HG03135 (cell line): ENCODE results near the gene GALNT9.
"Not testable (repeated sequence)": the region's sequence is repeated elsewhere in the genome, so short reads cannot be mapped to it uniquely, and the experiment has no call there.

ENCODE experiments used
- ATAC-seq: cut with Tn5 transposase; IDR thresholded peaks from one replicate; pipeline ENCODE4 v1.9.1; 2021; ENCODE audit warnings: mild to moderate bottlenecking, moderate library complexity; ENCODE audit not compliant: unreplicated experiment

Gene GALNT9

GRCh38 chr12:132267873-132268272 is 61.5 kb downstream of the GALNT9 start:
- ATAC-seq = no peak

DNA sequence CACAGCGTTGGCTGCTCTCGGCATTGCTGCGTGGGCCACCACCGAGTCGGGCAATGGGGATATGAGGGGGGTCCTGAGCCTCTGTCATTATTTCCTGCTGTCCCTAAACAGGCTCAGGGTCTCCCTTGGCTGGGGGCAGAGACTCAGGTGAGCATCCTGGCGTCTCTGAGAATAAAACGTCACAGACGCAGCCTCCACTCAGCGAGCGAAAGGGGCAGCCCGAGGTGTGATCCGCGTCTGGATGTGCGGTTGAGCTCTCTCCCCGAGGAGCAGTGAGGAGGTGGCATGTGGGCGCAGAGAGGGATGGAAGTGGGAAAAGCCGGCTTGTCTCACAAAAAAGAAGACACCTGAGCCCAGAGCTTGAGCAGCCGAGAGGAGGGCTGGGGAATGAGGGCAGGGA is 62.6 kb downstream of the GALNT9 start:
- ATAC-seq = no peak

- no peak for ATAC-seq
Observed at GRCh38 chr12:132266370-132266769, 63.0 kb downstream of the GALNT9 start.

DNA sequence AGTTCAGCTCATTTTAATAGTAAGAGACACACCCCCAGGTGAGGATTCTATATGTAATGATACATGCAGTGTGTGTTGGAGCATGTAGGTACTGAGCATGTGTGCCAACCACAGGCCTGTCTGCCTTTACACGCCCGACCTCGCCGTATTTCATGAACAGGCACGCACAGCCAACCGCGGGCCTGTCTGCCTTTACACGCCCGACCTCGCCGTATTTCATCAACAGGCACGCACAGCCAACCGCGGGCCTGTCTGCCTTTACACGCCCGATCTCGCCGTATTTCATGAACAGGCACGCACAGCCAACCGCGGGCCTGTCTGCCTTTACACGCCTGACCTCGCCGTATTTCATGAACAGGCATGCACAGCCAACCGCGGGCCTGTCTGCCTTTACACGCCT is 63.6 kb downstream of the GALNT9 start:
- ATAC-seq = not testable (repeated sequence)

GRCh38 chr12:132265056-132265800 is 64.2 kb downstream of the GALNT9 start:
- no peak for ATAC-seq

GRCh38 chr12:132264086-132265010 is 65.0 kb downstream of the GALNT9 start:
- ATAC-seq = no peak

DNA sequence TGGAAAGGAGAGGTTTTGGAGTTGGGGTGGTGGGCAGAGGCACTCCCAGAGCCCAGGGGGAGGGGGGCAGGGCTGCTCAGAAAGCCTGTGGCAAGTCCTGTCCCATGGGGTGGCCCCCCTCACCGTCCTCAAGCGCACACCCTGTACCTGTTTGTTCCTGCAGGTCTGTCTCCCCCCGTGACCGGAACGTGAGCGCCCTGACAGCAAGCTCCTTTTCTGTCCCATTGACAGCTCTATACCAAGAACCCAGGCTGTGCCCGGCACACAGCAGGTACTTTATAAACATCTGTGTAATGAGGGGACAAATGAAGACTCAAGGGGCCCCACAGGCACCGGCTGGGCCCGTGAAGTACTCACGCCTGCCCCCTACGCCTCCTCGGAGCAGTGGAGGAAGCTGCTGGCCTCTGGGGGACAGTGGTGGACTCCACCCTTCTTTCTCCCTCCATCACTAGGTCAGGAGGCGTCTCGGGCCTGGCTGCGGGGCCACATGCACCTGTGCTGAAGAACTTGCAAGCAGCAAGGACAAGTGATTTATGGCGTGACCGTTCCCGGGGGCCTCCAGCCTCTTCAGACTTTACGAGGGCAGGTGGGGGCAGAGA is 65.8 kb downstream of the GALNT9 start:
- no peak for ATAC-seq

GRCh38 chr12:132263061-132263360 is 66.4 kb downstream of the GALNT9 start:
- ATAC-seq = no peak

- ATAC-seq = no peak
Observed at GRCh38 chr12:132262256-132263060, 66.9 kb downstream of the GALNT9 start.

DNA sequence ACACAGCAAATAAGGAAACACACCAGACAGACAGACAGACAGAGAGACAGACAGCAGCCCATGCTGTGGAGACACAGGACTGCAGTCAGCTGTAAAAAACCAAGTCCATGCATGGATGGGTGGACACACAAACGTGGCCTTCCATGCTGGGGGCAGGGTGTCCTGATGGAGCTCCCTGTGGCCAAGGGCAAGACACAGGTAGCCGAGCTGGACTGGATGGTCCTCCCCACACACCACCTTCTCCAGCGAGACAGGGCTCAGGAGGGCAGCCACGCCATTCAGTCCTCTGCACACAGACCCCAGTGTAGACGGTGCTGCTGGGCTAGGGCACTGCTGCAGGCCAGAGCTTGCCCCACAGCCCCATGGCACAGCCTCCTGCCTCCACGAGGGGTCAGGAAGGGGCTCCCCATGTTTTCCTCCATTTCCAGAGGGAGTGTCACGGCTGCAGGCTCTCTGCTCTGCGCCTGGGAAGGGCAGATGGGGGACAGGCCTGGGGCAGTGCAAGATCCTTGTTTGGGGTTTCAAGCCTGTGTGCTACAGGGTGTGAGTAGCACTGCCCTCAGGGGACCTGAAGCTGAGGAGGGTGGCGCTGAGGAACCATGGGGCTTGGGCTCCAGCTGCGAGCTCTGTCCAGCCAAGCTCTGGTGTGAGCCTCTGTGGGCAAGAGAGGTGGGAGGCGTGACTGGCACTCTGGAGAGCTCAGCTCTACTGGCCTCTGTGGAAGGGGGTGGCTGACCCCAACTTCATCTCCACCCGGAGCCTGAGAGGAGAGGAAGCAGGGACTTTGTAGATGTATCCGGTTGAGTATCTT is 67.9 kb downstream of the GALNT9 start:
- no peak for ATAC-seq

- no peak for ATAC-seq
Observed at GRCh38 chr12:132260721-132261120, 68.7 kb downstream of the GALNT9 start.

DNA sequence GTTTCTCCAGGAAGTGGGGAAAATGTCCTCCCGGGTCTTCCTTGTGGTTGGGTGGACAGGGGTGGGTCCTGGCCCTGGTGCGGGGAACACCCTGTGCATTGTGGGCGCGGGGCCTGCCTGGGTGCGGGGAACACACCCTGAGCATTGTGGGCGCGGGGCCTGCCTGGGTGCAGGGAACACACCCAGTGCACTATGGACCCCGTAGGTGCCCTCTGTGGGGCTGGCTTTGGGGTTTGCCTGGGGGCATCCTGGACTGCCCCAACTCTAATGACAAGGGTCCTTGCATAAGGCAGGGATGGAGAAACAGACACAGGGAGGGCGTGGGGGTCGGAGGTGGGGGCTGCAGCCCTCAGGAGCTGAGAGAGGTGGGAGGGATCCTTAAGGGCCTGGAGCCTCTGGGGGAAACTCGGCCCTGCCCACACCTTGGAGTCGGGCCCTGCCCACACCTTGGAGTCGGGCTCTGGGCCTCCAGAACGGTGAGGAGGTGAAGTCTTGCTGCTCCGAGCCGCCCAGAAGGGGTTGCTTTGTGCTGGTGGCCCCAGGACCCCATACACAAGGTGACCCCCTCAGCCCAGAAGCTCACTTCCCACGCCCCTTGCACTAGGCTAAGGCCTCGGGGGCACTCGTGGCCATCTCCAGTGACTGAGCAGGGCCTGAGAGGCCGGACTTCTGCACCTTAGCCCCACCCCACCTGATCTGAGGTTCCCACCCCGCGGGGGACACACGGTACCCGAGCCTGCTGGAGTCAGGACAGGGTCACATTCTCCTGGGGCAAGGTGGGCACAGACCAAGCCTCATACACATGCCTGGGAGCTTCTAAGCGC is 69.3 kb downstream of the GALNT9 start:
- ATAC-seq = no peak

DNA sequence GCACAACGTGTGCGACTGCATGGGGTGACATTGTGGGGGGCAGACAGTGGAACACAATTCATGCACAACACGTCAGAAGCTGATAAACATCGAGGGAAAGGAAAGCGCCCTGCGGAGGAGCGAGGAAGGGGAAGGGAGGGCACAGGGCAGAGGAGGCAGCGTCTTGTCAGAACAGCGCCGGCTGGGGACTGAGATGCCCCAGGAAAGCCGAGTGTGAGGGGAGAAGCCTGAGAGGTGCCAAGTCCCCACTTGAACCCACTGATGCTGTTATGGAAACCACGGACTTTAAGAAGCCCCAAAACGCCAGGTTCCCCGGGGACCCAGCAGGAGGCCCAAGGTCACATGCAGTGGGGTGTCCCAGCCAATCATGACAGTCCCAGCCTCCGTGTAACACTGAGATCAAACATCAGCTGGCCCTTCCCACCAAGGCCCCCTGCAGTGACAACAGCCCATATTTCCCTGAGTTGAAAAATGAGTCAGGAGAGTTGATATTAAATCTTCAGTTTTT is 70.0 kb downstream of the GALNT9 start:
- no peak for ATAC-seq

- no peak for ATAC-seq
Observed at GRCh38 chr12:132258543-132258942, 70.8 kb downstream of the GALNT9 start.

GRCh38 chr12:132257955-132258490 is 71.4 kb downstream of the GALNT9 start:
- no peak for ATAC-seq

DNA sequence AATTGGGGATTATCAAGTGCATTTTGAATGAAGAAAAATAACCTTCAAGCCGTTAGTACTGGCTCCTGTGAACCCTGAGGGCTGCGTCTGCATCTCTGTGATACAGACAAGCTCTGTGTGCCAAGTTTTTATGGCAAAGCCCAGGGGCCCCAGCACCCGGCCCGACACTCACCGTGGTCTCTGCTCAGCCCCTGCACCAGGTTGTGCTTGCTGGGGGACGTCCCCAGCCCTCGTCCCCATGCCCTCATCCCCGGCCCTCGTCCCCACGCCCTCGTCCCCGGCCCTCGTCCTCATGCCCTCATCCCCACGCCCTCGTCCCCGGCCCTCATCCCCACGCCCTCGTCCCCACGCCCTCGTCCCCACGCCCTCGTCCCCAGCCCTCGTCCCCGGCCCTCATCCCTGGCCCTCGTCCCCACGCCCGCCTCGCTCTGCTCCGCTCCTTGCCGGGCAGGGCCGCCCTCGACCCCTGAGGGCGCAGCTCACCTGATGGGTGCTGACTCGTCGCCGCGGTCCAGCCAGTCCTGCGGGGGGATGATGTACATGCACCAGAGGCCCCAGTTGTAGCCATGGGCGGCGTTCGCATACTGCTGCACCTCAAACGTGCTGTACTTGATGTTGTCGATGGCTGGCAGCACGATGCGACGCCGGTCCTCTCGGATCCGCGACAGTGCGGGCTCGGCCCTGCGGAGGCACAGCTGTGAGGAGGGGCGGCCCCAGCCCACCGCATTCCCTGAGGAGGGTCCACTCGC is 72.0 kb downstream of the GALNT9 start:
- ATAC-seq = no peak

DNA sequence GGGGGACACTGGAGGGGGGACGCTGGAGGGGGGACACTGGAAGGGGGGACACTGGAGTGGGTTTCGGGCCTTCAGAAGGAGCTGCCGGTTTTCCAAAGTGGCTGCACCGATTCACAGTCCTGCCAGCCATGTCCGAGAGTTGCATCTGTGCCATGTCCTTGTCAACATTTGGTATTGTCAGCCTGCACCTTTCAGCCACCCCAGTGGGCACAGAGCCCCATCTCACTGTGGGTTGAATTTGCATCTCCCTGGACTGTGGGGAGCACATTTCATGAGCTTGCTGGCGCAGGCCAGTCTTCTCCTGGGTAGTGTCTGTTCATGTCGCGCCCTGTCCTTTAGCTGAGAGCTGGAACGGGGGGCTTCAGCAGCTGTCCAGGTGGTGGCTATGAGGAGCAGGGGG is 72.7 kb downstream of the GALNT9 start:
- no peak for ATAC-seq

DNA sequence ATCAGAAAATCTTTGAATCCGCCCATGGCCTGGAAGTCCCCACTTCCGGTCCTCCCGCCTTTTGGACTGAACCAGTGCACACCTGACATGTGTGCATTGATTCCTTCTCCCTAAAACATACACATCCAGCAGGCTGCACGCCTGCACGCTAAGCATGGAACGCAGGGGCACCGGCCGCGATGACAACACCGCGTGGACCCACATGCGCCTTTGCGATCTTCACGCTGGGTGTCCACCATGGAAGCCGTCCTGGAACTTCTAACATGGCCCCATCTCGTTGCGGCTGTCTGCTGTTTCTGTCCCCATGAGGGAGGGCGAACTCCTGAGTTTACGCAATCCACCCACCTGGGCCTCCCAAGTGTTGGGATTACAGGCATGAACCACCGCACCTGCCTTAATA is 73.7 kb downstream of the GALNT9 start:
- ATAC-seq = no peak
